Stimulated activated CD4-positive, alpha-beta T cell treated with anti-CD3 and anti-CD28 coated beads, Interleukin-4, amount 100 ng/mL, for 24 hours (primary cell): ENCODE data around the gene L3MBTL4.
"Not testable (repeated sequence)": the region's sequence is repeated elsewhere in the genome, so short reads cannot be mapped to it uniquely, and the experiment has no call there.

Experiments
- DNase-seq: peaks from one replicate; pipeline ENCODE4 v3.0.0-alpha.2; 2020

L3MBTL4 gene

GRCh38 chr18:6294148-6294784, 120.4 kb downstream of the L3MBTL4 start:
- DNase-seq: no peak

DNA sequence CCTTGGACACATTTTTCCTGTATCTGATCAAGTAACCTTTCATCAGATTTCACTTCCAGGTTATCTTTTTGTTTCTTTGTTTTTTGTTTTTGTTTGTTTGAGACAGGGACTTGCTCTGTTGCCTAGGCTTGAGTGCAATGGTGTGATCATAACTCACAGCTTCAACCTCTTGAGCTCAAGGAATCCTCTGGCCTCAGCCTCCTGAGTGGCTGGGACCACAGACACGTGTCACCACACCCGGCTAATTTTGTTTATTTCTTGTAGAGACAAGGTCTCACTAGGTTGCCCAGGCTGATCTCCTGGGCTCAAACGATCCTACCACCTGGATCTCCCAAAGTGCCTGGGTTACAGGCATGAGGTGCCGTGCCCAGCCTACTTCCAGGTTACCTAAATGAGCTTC, 124.9 kb downstream of the L3MBTL4 start:
- no peak for DNase-seq

DNA sequence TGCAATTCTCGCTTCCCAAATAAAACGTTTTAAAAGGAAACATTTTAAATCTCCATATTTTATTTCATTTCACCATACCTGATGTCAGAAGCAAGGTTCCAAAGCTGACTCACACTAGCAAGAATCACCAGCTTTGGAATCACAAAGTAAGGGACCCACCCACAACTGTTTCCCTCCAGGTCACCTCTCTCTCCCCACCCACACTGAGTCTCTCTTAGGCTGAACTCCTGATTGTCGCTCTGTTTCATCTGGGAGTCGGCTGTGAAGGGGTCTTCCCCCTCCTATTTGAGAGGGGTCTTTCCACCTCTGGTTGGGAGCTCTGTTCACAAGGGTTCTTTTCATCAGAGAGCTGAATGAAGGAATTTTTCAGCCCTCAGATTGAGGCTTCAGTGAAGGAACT, 128.1 kb downstream of the L3MBTL4 start:
- DNase-seq: no peak

DNA sequence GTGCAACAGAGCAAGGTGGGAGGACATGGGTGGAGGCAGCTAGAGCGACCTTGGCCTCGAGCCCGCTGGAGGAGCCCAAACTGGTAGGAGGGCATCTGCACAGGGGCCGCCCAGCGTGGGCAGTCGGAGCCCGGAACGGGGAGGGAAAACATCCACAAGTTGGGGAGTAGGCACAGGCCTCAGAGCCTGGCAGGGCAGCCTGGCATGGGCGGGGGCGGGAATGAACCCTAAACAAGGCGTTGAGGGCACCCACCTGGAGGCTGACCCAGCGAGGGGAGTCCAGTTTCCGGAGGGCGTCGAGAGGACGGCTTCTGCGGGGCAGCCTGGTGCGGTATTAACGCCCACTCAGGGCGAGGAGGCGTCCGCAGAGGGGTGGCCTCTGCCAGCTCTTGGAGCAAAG, 129.9 kb downstream of the L3MBTL4 start:
- no peak for DNase-seq

GRCh38 chr18:6284300-6284699, 130.4 kb downstream of the L3MBTL4 start:
- no peak for DNase-seq

- no peak for DNase-seq
Measured at GRCh38 chr18:6281874-6282273, 132.8 kb downstream of the L3MBTL4 start.

GRCh38 chr18:6280211-6280743, 134.4 kb downstream of the L3MBTL4 start:
- no peak for DNase-seq

DNA sequence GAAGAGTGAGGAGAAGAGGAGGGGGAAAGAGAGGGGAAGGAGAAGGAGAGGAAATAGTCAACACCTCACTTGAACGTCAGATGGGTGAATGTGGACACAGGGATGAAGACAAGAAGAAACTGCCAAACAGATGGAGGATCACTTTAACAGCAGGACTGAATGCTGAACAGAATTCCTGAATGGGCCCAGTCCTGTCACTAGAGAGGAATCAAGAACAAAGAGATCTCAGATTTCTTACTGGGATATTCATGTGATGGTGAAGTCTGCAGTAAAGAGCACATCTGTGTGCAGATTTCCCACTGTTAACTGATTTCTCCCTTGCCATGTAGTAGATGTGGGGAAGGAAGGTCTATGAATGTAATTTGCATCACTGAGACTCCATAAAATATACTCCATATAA, 135.4 kb downstream of the L3MBTL4 start:
- DNase-seq: no peak

GRCh38 chr18:6273423-6273822, 141.3 kb downstream of the L3MBTL4 start:
- no peak for DNase-seq

GRCh38 chr18:6272144-6272543, 142.6 kb downstream of the L3MBTL4 start:
- DNase-seq: not testable (repeated sequence)

DNA sequence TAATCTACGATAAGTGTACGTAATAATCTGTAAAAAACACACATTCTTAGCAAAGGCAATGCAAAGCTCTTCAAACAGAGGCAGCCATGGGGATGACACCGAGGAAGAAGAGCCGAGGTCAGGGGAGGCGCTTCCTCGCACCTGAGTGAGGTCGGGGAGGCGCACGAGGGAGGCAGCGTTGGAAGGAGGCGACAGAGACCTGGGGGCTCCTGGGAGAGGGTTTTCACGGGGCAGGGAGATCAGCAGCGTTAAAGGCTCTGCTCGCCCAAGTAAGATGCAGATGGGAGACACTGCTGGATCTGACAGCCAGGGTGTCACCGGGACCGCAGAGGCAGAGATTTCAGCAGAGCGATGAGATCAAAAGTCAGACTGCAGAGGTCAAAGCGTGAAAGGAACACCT, 143.1 kb downstream of the L3MBTL4 start:
- no peak for DNase-seq

DNA sequence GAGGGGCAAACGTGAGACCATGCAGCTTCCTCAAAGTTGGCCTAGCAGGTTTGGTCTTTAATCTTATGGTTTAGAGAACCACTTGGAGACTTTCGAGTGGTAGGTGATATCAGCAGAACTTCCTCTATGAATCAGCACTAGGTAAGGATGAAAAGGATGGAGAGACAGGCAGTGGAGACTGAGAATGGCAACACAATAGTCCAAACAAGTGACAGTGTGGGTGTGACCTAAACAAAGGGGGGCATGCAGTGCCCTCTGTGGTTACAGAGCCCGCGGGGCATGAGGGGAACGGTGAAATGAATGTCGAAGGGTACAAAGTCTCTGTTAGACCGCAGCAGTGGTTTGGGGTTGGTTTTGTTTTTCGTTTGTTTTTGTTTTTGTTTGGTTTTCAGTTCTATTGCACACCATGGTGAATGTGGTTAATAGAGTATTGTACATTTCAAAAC, 143.9 kb downstream of the L3MBTL4 start:
- DNase-seq: no peak

DNA sequence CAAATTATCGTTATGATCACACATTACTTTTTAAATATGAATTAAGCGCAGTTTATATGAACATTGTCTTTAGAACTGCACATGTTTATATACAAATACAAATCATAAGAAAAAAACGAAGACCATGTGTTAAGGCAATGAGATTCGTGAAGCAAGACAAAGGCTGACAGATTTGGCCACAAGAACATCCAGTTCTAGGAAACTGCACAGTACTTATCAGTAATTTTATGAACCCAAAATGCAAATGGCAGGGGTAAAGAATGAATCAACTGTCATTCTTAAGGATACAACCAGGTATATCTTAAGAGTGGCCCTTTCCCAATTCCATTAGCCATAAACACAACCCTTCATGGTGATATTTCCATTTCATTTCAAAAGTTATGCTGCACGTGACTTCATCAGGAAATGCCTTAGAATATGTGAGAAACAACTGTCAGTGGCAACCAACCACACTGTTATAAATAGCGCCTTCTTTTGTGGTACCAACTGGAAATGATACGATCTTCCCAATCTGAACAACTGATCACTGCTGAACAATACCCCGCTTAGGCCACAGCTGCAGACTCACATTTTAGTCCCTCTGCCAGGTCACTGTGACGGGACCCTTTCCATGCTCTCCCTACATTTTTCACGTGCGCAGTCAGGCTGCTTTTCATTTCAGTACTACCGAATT, 144.9 kb downstream of the L3MBTL4 start:
- DNase-seq: no peak

GRCh38 chr18:6266212-6266611, 148.5 kb downstream of the L3MBTL4 start:
- DNase-seq: no peak

DNA sequence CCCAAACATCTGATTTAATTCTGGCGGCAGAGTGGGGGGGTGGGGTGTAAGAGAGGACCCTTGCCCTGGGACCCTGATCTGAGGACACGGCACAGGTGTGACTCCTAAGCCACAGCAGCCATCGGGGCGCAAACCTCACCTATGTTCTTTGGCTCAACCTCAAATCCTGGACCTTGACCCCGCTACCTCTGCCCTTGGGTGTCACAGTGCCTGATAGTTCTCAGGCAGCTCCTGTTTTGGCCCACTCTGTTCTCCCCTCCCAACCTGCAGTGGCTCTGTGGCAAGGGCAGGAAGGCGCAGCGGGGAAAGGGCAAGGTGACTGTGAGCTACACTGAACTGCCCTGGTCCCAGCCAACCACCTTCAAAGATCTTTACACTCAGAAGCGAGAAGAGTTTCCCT, 152.8 kb downstream of the L3MBTL4 start:
- DNase-seq: no peak

DNA sequence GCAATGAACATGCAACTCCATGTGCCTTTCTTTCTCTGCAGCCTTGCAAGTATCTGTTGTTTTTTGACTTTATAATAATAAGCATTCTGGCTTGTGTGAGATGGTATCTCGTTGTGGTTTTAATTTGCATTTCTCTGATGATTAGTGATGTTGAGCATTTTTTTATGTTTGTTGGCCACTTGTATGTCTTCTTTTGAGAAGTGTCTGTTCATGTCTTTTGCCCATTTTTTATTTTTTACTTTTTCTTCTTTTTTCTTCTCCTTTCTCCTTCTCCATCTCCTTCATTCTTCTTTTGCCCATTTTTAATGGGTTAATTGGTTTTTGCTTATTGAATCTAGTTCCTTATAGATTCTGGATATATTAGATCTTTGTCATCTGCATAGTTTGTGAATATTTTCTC, 155.4 kb downstream of the L3MBTL4 start:
- DNase-seq: not testable (repeated sequence)

DNA sequence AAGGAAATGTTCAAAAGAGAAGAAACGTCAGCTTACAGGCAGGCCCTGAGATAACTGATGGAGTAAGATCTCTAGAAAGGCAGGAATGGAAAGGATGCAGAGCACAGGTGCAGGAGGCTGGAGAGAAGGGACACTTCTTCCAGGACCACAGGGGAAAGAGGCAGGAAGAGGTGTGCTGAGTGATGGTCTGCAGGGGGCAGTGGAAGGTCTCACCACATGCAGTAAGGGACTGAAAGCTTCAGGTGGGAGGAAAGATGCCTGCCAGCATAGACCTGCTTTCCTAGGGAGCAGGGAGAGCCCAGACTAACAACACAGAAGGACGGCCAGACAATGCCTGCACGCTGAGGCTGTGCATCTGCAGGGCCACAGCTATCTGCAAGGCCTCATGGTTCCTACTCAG, 156.8 kb downstream of the L3MBTL4 start:
- no peak for DNase-seq

GRCh38 chr18:6256521-6256920, 158.2 kb downstream of the L3MBTL4 start:
- no peak for DNase-seq

GRCh38 chr18:6255886-6256285, 158.8 kb downstream of the L3MBTL4 start:
- no peak for DNase-seq

DNA sequence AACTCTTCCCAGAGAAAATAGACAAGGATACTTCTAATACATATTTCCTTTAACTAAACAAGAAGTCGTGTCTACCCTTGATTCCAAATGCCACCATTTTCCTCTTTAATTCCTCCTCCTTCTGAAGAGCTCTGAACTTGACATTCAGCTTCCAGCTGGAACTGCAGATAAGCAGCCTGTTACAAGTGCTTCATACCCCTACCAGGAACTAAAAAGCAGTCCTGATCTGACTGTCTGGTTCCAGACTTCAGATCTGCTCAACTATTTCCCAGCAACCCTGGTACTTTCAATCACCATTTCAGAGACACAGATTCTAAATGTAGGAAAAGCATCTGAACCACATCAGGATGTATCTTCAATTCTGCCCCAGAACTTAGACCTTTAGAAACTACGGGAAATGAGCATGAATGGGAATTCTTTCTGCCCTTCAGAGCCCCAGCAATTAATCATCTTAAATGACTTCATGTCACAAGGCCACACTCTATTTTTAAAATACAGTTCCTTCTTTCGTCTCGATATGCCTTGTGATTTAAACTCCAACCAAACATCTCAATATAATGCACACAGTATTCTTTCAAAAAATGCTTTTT, 159.5 kb downstream of the L3MBTL4 start:
- DNase-seq: no peak

DNA sequence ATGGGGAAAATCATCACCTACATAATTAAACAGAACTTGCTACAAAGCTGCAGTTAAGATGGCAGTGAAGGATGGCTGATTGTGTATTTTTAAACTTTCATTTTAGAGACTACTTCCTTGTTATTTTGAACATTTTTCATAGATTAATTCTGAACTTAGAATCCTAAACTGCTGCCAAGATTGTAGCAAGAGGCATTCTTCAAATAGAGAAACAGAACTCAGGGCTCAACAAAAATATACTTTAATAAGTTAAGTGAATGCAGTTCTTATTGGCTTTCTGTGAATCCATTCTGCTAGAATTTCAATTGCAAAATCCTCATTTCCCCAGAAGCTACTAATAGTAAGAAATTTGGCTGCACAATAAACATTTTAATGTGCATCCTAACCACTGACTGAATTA, 160.3 kb downstream of the L3MBTL4 start:
- no peak for DNase-seq

DNA sequence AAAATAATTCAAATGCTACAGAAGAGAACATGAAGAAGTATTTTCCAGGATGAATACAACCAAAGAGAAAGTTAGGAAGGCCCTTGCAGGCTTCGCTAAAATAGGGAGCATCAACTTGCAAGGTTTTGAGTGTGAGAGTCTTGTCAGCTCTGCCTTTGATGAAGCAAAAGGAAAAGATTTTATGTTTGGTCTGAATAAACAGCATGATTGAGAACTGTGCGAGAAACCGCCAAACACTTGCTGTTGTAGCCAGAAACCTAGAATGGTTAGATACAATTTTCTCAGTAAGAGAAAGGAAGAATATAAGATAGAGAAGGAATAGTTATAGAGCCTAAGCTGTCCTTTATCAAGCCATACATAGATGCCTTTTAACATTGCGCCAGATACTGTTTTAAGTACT, 163.6 kb downstream of the L3MBTL4 start:
- no peak for DNase-seq

DNA sequence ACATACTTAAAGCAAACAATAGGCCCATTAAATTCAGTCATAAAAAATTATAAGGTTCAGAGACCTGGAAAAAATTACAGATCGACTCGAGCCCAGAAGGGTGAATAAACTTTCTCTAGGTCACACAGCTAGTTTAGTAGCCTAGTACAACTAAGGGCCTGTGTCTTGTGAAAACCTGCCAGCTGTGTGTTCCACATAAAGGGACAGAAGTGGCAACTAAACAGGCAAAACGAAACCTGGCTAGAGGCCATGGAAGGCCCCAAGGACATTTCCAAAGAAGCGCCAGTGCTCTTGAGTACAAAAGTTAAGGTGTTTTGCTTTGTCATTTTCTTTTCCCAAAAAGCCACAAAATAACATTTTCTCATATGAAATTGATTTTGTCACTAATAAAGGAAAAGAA, 164.9 kb downstream of the L3MBTL4 start:
- DNase-seq: no peak

DNA sequence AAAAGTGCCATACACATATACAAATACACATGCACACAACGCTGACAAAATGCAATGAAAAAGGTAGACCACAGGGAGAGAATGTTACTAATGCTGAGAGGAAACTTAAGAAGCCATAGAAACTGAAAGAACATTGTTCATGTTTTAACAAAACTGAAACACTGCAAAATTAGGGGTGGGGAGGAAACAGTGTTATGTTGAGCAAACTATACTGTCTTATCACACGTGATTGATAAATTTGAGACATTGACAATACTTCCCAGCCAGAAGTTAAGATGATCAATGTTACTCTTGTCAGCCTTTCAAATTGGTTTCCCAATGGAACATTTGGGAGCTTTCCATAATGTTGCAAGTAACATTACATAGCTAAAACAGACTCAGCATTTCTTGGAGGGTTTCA, 165.5 kb downstream of the L3MBTL4 start:
- no peak for DNase-seq
